VCaP (cell line): ENCODE measurements around the gene FCMR.
A peak's percentile ranks its signal among the peaks of the same experiment; 100 is the strongest.

Experiments used
- H3K27ac ChIP-seq: fragments of 450-650 bp; 2 replicates; pipeline ENCODE4 v1.5.1; 2017
- CTCF ChIP-seq: fragments of 450-650 bp; conservative IDR thresholded peaks from 2 replicates; pipeline ENCODE4 v1.5.1; 2017; ENCODE audit warnings: mild to moderate bottlenecking, moderate library complexity

FCMR gene

GRCh38 chr1:206867239-206867638 is 54.5 kb downstream of the FCMR start:
- TF ChIP-seq CTCF: no peak
- H3K27ac ChIP-seq: no peak overlapping the region

DNA sequence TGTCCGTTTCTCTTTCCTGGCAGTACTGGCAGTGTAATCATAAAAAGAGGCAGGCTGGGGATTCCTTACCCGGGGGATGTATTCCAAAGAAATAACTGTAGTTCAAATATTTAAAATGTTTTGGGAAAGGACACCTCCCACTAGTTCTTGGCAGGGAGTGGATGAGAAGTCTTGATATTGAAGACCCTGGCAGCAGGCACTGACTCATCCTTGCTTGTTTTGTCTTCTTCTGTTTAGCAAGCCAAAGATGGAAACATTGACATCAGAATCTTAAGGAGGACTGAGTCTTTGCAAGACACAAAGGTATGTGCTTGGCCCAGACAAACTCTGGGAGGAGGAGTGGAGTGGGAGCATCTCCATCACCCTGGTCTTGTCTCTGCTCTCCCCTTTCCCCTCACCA is 55.7 kb downstream of the FCMR start:
- no peak overlapping the region for H3K27ac ChIP-seq
- no peak for TF ChIP-seq CTCF

DNA sequence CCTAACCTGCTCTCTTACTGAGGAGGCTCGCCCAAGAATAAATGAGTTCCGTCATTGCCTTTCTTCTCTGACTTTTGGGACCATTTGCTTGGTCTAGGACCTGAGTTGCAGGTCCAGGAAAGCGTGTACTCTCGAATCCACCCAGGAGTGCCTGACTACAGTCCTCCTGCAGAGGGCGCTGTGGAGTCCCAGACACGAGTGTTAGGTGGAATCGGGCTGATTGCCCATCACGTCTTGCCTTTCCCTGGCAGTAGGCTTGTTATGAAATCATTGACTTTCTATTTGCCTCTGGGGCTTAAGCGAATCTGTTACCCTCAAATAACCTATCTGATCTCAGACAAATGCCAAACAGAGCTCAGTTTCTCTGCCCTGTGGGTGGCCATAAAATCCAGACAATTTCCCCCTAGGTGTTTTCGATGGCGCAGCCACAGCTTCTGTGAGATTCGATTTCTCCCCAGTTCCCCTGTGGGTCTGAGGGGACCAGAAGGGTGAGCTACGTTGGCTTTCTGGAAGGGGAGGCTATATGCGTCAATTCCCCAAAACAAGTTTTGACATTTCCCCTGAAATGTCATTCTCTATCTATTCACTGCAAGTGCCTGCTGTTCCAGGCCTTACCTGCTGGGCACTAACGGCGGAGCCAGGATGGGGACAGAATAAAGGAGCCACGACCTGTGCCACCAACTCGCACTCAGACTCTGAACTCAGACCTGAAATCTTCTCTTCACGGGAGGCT is 56.6 kb downstream of the FCMR start, which contains the start of gene IL20:
Gene IL20 (plus strand): TSS at position 685 of the 733 bp plus-strand sequence. CDS start 230 bp downstream, outside the sequence.
- H3K27ac ChIP-seq: no peak within 1 kb of the TSS
- peak; percentile 89 for TF ChIP-seq CTCF

DNA sequence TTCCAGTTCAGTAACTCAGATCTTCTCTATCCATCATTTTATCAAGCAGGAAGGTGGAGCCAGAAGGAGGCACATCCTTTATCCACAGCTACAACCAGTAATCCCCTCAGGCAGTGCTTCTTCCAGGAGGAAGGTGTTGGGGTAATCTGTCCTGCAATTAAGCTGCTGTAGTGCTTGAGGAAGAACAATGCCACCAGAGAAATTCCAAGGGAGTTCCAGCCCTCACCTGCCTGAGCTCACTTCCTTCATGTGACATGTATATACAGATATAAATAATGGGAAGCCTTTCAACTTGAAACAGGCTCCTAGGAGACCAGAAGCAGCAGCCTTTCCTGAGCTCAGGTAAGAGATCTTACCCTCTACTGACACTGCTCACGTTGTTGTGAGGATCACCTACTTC is 58.5 kb downstream of the FCMR start:
- H3K27ac ChIP-seq: no peak overlapping the region

DNA sequence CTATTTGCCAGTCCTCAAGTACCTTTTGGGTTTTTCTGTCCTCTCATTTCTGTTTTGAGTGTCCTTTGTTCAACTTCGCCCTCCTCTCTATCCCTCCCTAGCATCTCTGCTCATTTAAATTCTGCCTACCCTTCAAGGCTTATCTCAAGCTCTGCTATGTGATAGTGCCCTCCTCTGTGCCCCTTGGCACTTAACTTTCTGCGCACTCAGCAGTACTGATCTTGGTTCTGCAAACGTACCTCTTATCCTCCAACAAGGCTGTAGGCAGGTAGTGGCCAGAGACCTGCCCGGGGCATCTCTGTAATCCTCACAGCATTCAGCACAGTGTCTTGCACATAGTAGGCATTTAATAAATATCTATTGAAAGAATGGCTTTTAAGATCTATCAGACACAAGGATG is 61.6 kb downstream of the FCMR start:
- H3K27ac ChIP-seq: no peak overlapping the region
- TF ChIP-seq CTCF: no peak

More for the DNA sequence above, 58.5 kb downstream of the FCMR start:
- TF ChIP-seq CTCF: no peak

DNA sequence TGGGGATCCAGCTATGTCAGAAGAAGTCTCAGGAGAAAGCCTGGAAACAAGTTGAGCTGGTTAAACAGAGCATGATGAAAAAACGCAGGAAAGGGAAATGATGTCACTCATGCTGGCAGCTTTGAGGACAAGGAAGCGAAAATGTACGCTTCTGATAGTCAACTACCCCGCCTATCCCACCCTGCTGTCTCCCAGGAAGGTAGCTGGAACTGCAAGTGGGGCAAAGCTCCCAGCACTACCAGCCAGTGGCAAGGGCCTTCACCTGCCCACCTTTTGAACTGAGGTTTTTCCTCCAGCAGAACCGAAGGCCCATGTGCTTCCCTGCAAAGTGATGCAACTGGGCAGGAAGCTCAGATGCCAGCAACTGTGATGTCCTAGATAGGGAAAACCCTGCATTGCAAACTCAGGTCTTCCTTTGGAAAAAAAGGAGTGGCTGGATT is 62.6 kb downstream of the FCMR start:
- TF ChIP-seq CTCF: no peak
- no peak overlapping the region for H3K27ac ChIP-seq

DNA sequence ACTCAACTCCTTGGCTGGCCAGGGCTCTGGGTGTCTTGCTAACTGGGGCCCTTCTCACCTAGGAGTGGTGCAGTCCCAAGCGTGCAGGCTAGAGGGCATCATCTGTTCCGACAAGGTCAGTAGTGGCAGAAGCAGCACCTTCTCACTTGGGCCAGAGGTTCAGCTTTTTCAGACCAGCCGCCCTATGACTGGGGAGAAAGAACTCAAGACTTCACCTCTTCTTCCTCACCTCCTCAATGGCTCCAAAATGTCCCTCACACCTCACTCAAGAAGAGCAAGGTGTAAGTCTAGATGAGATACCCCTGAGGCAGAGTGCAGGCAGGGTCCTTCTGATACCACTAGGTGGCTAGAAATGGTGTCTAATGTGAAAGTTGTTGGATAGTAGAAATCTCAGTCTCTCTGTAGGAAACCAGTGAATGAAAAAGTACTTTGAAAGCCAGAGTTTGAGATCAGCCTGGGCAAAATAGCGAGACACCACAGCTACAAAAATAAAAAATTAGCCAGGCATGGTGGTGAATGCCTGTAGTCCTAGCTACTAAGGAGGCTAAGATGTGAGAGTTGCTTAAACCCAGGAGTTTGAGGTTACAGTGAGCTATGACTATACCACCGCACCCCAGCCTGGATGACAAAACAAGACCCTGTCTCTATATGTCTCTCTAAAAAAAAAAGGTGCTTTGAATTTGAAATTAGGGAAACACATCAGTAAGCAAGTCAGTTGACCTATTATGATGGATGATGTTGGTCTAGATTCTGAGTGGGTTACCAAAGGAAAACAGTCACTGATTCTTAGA is 64.9 kb downstream of the FCMR start:
- TF ChIP-seq CTCF: no peak
- no peak overlapping the region for H3K27ac ChIP-seq
